H9 (cell line): Measurements from ENCODE around the gene TSPYL6. TPM values are rescaled to one million over a fixed set of nuclear protein-coding genes. Genes with fewer than 3 reads are reported as not detected.

Source experiments
- DNase-seq: peaks from one replicate; pipeline ENCODE4 v3.0.0-alpha.2; 2017
- H2AFZ ChIP-seq: one replicate; pipeline ENCODE4 v1.6.1; 2013; ENCODE audit warnings: mild to moderate bottlenecking, low read length, control low read depth, moderate library complexity
- H2AK5ac ChIP-seq: 2 replicates; pipeline ENCODE4 v1.6.1; 2013; ENCODE audit warnings: low read length, control low read depth, mixed read lengths; ENCODE audit not compliant: insufficient read length
- H2BK120ac ChIP-seq: one replicate; pipeline ENCODE4 v1.6.1; 2013; ENCODE audit warnings: low read depth, mild to moderate bottlenecking, low read length, control low read depth, inconsistent platforms; ENCODE audit not compliant: poor library complexity, severe bottlenecking
- H2BK12ac ChIP-seq: 2 replicates; pipeline ENCODE4 v1.6.1; 2013; ENCODE audit warnings: low read length, control low read depth, mixed read lengths, low read depth; ENCODE audit not compliant: insufficient read length
- H2BK15ac ChIP-seq: 2 replicates; pipeline ENCODE4 v1.6.1; 2013; ENCODE audit warnings: low read depth, low read length, control low read depth
- H2BK20ac ChIP-seq: one replicate; pipeline ENCODE4 v1.6.1; 2013; ENCODE audit warnings: low read depth, mild to moderate bottlenecking, low read length, control low read depth, inconsistent platforms; ENCODE audit not compliant: poor library complexity, severe bottlenecking
- H2BK5ac ChIP-seq: 2 replicates; pipeline ENCODE4 v1.6.1; 2013; ENCODE audit warnings: low read length, control low read depth, mixed read lengths; ENCODE audit not compliant: insufficient read length
- H3K14ac ChIP-seq: 2 replicates; pipeline ENCODE4 v1.6.1; 2013; ENCODE audit warnings: low read length, control low read depth; ENCODE audit not compliant: insufficient read depth
- H3K18ac ChIP-seq: 2 replicates; pipeline ENCODE4 v1.6.1; 2013; ENCODE audit warnings: low read depth, mild to moderate bottlenecking, mixed read lengths, low read length, control low read depth; ENCODE audit not compliant: insufficient read length
- H3K23ac ChIP-seq: 2 replicates; pipeline ENCODE4 v1.6.1; 2013; ENCODE audit warnings: low read length, control low read depth, mixed read lengths, low read depth; ENCODE audit not compliant: insufficient read length
- H3K23me2 ChIP-seq: 2 replicates; pipeline ENCODE4 v1.6.1; 2013; ENCODE audit warnings: low read depth, mild to moderate bottlenecking, mixed read lengths, low read length, control low read depth; ENCODE audit not compliant: insufficient read length, poor library complexity, severe bottlenecking
- H3K27ac ChIP-seq: 2 replicates; pipeline ENCODE4 v1.5.1; 2013; ENCODE audit warnings: low read length, control low read depth, mixed read lengths, low read depth; ENCODE audit not compliant: insufficient read length
- H3K27me3 ChIP-seq: 2 replicates; pipeline ENCODE4 v1.6.1; 2013; ENCODE audit warnings: low read length, control low read depth, inconsistent platforms; ENCODE audit not compliant: insufficient read depth
- H3K4ac ChIP-seq: 2 replicates; pipeline ENCODE4 v1.6.1; 2013; ENCODE audit warnings: low read depth, mild to moderate bottlenecking, control low read depth, inconsistent platforms, low read length, moderate library complexity
- H3K4me1 ChIP-seq: 2 replicates; pipeline ENCODE4 v1.6.1; 2013; ENCODE audit warnings: low read length, control low read depth, inconsistent platforms; ENCODE audit not compliant: insufficient read depth
- H3K4me2 ChIP-seq: 2 replicates; pipeline ENCODE4 v1.6.1; 2013; ENCODE audit warnings: low read length, control low read depth, mixed read lengths; ENCODE audit not compliant: insufficient read length, insufficient read depth
- H3K56ac ChIP-seq: 2 replicates; pipeline ENCODE4 v1.6.1; 2013; ENCODE audit warnings: low read depth, mild to moderate bottlenecking, mixed read lengths, low read length, control low read depth; ENCODE audit not compliant: insufficient read length
- H3K79me1 ChIP-seq: 2 replicates; pipeline ENCODE4 v1.6.1; 2013; ENCODE audit warnings: low read depth, mild to moderate bottlenecking, moderate library complexity, low read length, control low read depth, inconsistent platforms; ENCODE audit not compliant: insufficient read depth, poor library complexity, severe bottlenecking
- H3K79me2 ChIP-seq: 2 replicates; pipeline ENCODE4 v1.6.1; 2013; ENCODE audit warnings: low read length, control low read depth, inconsistent platforms; ENCODE audit not compliant: insufficient read depth
- H3K9ac ChIP-seq: 2 replicates; pipeline ENCODE4 v1.6.1; 2013; ENCODE audit warnings: low read length, control low read depth, mixed read lengths; ENCODE audit not compliant: insufficient read length; ENCODE audit errors: extremely low read depth
- H3K9me3 ChIP-seq: one replicate; pipeline ENCODE4 v1.6.1; 2013; ENCODE audit warnings: low read depth, low read length, inconsistent platforms; ENCODE audit not compliant: control insufficient read depth
- H3T11ph ChIP-seq: one replicate; pipeline ENCODE4 v1.6.1; 2013; ENCODE audit warnings: mild to moderate bottlenecking, low read length, control low read depth, inconsistent platforms
- H4K20me1 ChIP-seq: one replicate; pipeline ENCODE4 v1.6.1; 2013; ENCODE audit not compliant: control insufficient read depth, insufficient read length, insufficient read depth
- H4K5ac ChIP-seq: 2 replicates; pipeline ENCODE4 v1.6.1; 2013; ENCODE audit warnings: low read depth, mild to moderate bottlenecking, mixed read lengths, low read length, control low read depth; ENCODE audit not compliant: insufficient read length
- H4K8ac ChIP-seq: replicated peaks from 2 replicates; pipeline ENCODE4 v1.6.1; 2013; ENCODE audit warnings: low read length, control low read depth, mixed read lengths, low read depth; ENCODE audit not compliant: insufficient read length
- H4K91ac ChIP-seq: 2 replicates; pipeline ENCODE4 v1.6.1; 2013; ENCODE audit warnings: low read depth, mild to moderate bottlenecking, moderate library complexity, mixed read lengths, low read length, control low read depth; ENCODE audit not compliant: insufficient read length
- H3K27ac Mint-ChIP-seq, 3 experiments: 2 replicates in 2 of 3; 3 replicates in 1 of 3; pipeline ENCODE4 v1.8.0; 2020 to 2021; ENCODE audit warnings: mixed read lengths in 3 of 3, mild to moderate bottlenecking in 1 of 3, moderate library complexity in 1 of 3
- H3K27me3 Mint-ChIP-seq: 2 replicates; pipeline ENCODE4 v1.8.0; 2021; ENCODE audit warnings: low read depth, mild to moderate bottlenecking, moderate library complexity, mixed read lengths
- H3K36me3 Mint-ChIP-seq, 3 experiments: 2 replicates in 2 of 3; 3 replicates in 1 of 3; pipeline ENCODE4 v1.8.0; 2020 to 2021; ENCODE audit warnings: low read depth in 3 of 3, mixed read lengths in 3 of 3; ENCODE audit not compliant: insufficient read depth in 1 of 3
- H3K4me1 Mint-ChIP-seq, 2 experiments: 2 replicates each; pipeline ENCODE4 v1.8.0; 2020; ENCODE audit warnings: mixed read lengths in 2 of 2
- H3K4me3 Mint-ChIP-seq, 2 experiments: 2 replicates in 1 of 2; 3 replicates in 1 of 2; pipeline ENCODE4 v1.8.0; 2020 to 2021; ENCODE audit warnings: mild to moderate bottlenecking in 2 of 2, mixed read lengths in 2 of 2, moderate library complexity in 1 of 2
- H3K9me3 Mint-ChIP-seq, 2 experiments: 2 replicates in 1 of 2; 3 replicates in 1 of 2; pipeline ENCODE4 v1.8.0; 2020; ENCODE audit warnings: mild to moderate bottlenecking in 2 of 2, mixed read lengths in 2 of 2, moderate library complexity in 1 of 2
- CTCF ChIP-seq: fragments of 200-600 bp; sonication (generic); conservative IDR thresholded peaks from 3 replicates; pipeline ENCODE4 v1.8.0; 2021; ENCODE audit warnings: antibody characterized with exemption, mild to moderate bottlenecking
- WGBS: extraction: QIAGEN DNeasy Blood & Tissue Kit; methylation state at CpG from one replicate; pipeline ENCODE4 v1.1.7; 2013; ENCODE audit warnings: missing lambda C conversion rate, low lambda C conversion rate, mixed read lengths; ENCODE audit not compliant: insufficient read length; ENCODE audit errors: extremely low coverage; 5-methylcytosine and 5-hydroxymethylcytosine counted together
- total RNA-seq: library from RNA; stranded (reverse); gene quantifications from 2 replicates; pipeline ENCODE4 v1.2.1, GENCODE V29; 2021

TSPYL6 gene
- total RNA-seq, 1 experiment from 2014 or later: not detected

GRCh38 chr2:54284826-54285225, 28.8 kb upstream of the TSPYL6 start:
- Mint-ChIP-seq H3K36me3 (no peaks in the 10 kb centered on the region), H3K4me3 (no peak overlapping the region), H3K9me3 (no peaks in the 10 kb centered on the region; a peak in 1 of 5 replicates), H3K27me3 (peaks cover 29% of the 10 kb centered on the region), H3K27ac (no peak overlapping the region), H3K4me1 (peaks cover 9 to 13% of the 10 kb centered on the region in 2 experiments)
- Histone ChIP-seq H3K18ac (no peak overlapping the region), H4K8ac (no peak overlapping the region), H2AK5ac (no peak overlapping the region), H4K5ac (no peak overlapping the region), H3K23ac (no peak overlapping the region), H2BK20ac (no peak overlapping the region), H2BK5ac (no peak overlapping the region), H3K14ac (no peak overlapping the region), H4K20me1 (no peaks in the 10 kb centered on the region), H3K9me3 (no peaks in the 10 kb centered on the region), H3K4me2 (no peak overlapping the region), H3K27me3 (no peaks in the 10 kb centered on the region), H3K79me2 (no peaks in the 10 kb centered on the region), H3K4me1 (no peaks in the 10 kb centered on the region; the same call in 1 of the 2 replicates), H3K56ac (no peak overlapping the region), H3T11ph (no peak overlapping the region), H3K27ac (no peak overlapping the region), H3K79me1 (no peaks in the 10 kb centered on the region), H4K91ac (no peak overlapping the region), H2BK120ac (no peak overlapping the region), H3K9ac (no peak overlapping the region), H2AFZ (no peak overlapping the region), H2BK12ac (no peak overlapping the region), H2BK15ac (no peak overlapping the region), H3K4ac (no peak overlapping the region), H3K23me2 (no peaks in the 10 kb centered on the region)
- no peak for DNase-seq
- TF ChIP-seq CTCF: no peak
- WGBS: no CpG with 5 or more reads among the region's 3 CpGs
